ENCODE data around the gene GRK5.

- TF ChIP-seq L3MBTL2 (conservative IDR thresholded peaks at IDR 0.05) (no peak), ZNF384 (IDR thresholded peaks at IDR 0.05) (no peak), NFRKB (IDR thresholded peaks at IDR 0.05) (no peak), BHLHE40 (IDR thresholded peaks at IDR 0.05; ENCODE audit: borderline replicate concordance) (no peak), LEF1 (IDR thresholded peaks at IDR 0.05; ENCODE audit: borderline replicate concordance) (no peak), FOXA1 (IDR thresholded peaks at IDR 0.05) (no peak), FOXK2 (IDR thresholded peaks at IDR 0.05) (no peak), FOXM1 (IDR thresholded peaks at IDR 0.05; ENCODE audit: borderline replicate concordance) (no peak)
Observed at GRCh38 chr10:119499677-119500002, 292.3 kb downstream of the GRK5 start.

Measured in HEK293T (cell line).